K562 (cell line): Measurements from ENCODE around the gene PRKCB. TPM values are rescaled to one million over a fixed set of nuclear protein-coding genes. Genes with fewer than 3 reads are reported as not detected.

Experiments
- EWSR1 ChIP-seq: fragments of 450-650 bp; IDR thresholded peaks from 2 replicates; pipeline ENCODE4 v1.6.1; 2018; ENCODE audit warnings: borderline replicate concordance, mild to moderate bottlenecking, low read depth, moderate library complexity; ENCODE audit not compliant: partially characterized antibody
- HDAC8 ChIP-seq: fragments of 450-650 bp; IDR thresholded peaks from 2 replicates; pipeline ENCODE4 v1.6.1; 2016; ENCODE audit warnings: mild to moderate bottlenecking, missing genetic modification characterization, moderate library complexity, missing compliant biosample characterization
- HEY1 ChIP-seq: fragments of 250-450 bp; sonication (Bioruptor Pico); IDR thresholded peaks from 2 replicates; pipeline ENCODE4 v1.5.0; 2020; ENCODE audit warnings: mild to moderate bottlenecking, moderate library complexity, borderline replicate concordance
- HIVEP1 ChIP-seq: fragments of 250-450 bp; sonication (Bioruptor Pico); IDR thresholded peaks from 2 replicates; pipeline ENCODE4 v1.4.0; 2020; ENCODE audit warnings: mild to moderate bottlenecking
- ILK ChIP-seq: fragments of 450-650 bp; IDR thresholded peaks from 2 replicates; pipeline ENCODE4 v1.6.1; 2016; ENCODE audit warnings: missing genetic modification characterization, low read depth, mild to moderate bottlenecking, missing compliant biosample characterization, moderate library complexity, borderline replicate concordance
- JUNB ChIP-seq: fragments of 450-650 bp; formaldehyde crosslinking; conservative IDR thresholded peaks from 2 replicates; pipeline ENCODE4 v1.4.0; 2020; ENCODE audit warnings: mild to moderate bottlenecking
- KLF6 ChIP-seq: fragments of 250-450 bp; sonication (Bioruptor Pico); IDR thresholded peaks from 2 replicates; pipeline ENCODE4 v1.4.0; 2020; ENCODE audit warnings: mild to moderate bottlenecking, moderate library complexity, borderline replicate concordance
- MEF2D ChIP-seq: conservative IDR thresholded peaks from 2 replicates; pipeline ENCODE4 v1.6.1; 2016; ENCODE audit warnings: low read depth, missing genetic modification characterization, missing compliant biosample characterization
- NR4A1 ChIP-seq, 2 experiments: fragments of 250-450 bp in 1 of 2; fragments of 450-650 bp in 1 of 2; sonication (Bioruptor Pico) in 1 of 2; IDR thresholded peaks; 2 replicates each; pipeline versions ENCODE4 v1.4.0 to v1.6.1; 2016 to 2020; ENCODE audit warnings: mild to moderate bottlenecking in 2 of 2, missing compliant biosample characterization in 1 of 2, missing genetic modification characterization in 1 of 2, moderate library complexity in 1 of 2
- RBFOX2 ChIP-seq: fragments of 200-400 bp; formaldehyde crosslinking; IDR thresholded peaks from 2 replicates; pipeline ENCODE4 v1.6.1; 2017; ENCODE audit warnings: low read depth, mild to moderate bottlenecking, low read length, moderate library complexity
- SIX5 ChIP-seq, 2 experiments: IDR thresholded peaks; 2 replicates each; pipeline ENCODE4 v1.6.1; 2011; ENCODE audit warnings: low read length in 2 of 2, borderline replicate concordance in 1 of 2, low read depth in 1 of 2, mild to moderate bottlenecking in 1 of 2, moderate library complexity in 1 of 2; ENCODE audit not compliant: insufficient read depth in 1 of 2
- SMAD4 ChIP-seq: fragments of 250-450 bp; sonication (Bioruptor Pico); conservative IDR thresholded peaks from 2 replicates; pipeline ENCODE4 v1.8.0; 2021; ENCODE audit warnings: inconsistent platforms, mild to moderate bottlenecking, moderate library complexity
- STAT5A ChIP-seq: IDR thresholded peaks from 2 replicates; pipeline ENCODE4 v1.6.1; 2012; ENCODE audit warnings: low read length, inconsistent platforms, borderline replicate concordance
- ZNF41 ChIP-seq: fragments of 250-450 bp; sonication (Bioruptor Pico); conservative IDR thresholded peaks from 2 replicates; pipeline ENCODE4 v1.4.0; 2020; ENCODE audit warnings: mild to moderate bottlenecking
- ZNF444 ChIP-seq: fragments of 250-450 bp; sonication (Bioruptor Pico); IDR thresholded peaks from 2 replicates; pipeline ENCODE4 v1.4.0; 2020; ENCODE audit warnings: mild to moderate bottlenecking, moderate library complexity
- ZNF561 ChIP-seq: fragments of 450-650 bp; formaldehyde crosslinking; conservative IDR thresholded peaks from 2 replicates; pipeline ENCODE4 v1.4.0; 2020; ENCODE audit warnings: mild to moderate bottlenecking, moderate library complexity
- ZNF584 ChIP-seq: fragments of 200-800 bp; sonication (Bioruptor generic); IDR thresholded peaks from 2 replicates; pipeline ENCODE4 v1.6.1; 2016; ENCODE audit warnings: low read depth, mild to moderate bottlenecking, missing genetic modification characterization, missing compliant biosample characterization
- ZNF644 ChIP-seq: fragments of 200-800 bp; sonication (Bioruptor generic); IDR thresholded peaks from 2 replicates; pipeline ENCODE4 v1.6.1; 2016; ENCODE audit warnings: low read depth, missing genetic modification characterization, missing compliant biosample characterization
- polyA plus RNA-seq, 8 experiments: library from polyadenylated mRNA; depleted of rRNA in 4 of 8; stranded (reverse) in 5 of 8; unstranded in 3 of 8; fragments of >200 nt; fragmentation: Nextera tagmentation in 2 of 8; fragmentation: Illumina TruSeq in 1 of 8; extraction: Ambion mirVana in 2 of 8; extraction: Trizol in 1 of 8; gene quantifications; 2 replicates each; pipeline versions ENCODE4 v1.2.1 to v1.2.3, GENCODE V29; 2011 to 2014; ENCODE audit warnings: inconsistent platforms in 1 of 8, missing spikeins in 1 of 8
- total RNA-seq, 7 experiments: library from RNA; depleted of rRNA in 6 of 7; stranded (reverse); fragments of >200 nt in 6 of 7; fragmentation: Illumina TruSeq in 2 of 7; extraction: Trizol in 2 of 7; gene quantifications; 2 replicates each; pipeline versions ENCODE4 v1.2.1 to v1.2.3, GENCODE V29; 2011 to 2021; ENCODE audit warnings: low replicate concordance in 1 of 7
- TF ChIP-seq, protein P1 (sequence below): fragments of 250-450 bp; sonication (Bioruptor Pico); IDR thresholded peaks from 2 replicates; pipeline ENCODE4 v1.8.0; 2021; ENCODE audit warnings: moderate library complexity, mild to moderate bottlenecking, inconsistent platforms

The PRKCB gene
- total and polyA plus RNA-seq, 9 of the 15 experiments (the other 6 are each of a cell fraction or from before 2014, with no cell fraction given) = 49.9 to 276 (median 148) TPM

DNA sequence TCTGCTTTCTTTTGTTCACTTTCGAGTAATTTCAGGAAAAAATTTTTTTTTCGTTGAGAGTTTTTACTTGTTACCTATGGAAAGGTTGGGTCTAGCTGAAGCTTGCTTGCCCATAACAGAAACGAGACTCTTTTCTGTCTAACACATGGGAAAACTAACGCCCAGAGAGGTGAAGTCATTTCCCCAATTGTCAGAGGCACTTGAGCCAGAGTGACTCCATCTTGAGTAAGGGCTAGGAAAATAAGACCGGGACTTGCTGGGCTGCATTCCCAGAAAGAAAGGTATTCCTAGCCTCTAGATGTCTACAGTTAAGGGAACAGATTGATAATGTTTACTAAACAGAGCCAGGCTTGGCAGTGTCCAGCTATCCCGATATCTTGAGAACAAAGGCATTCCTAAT, 26.8 kb downstream of the PRKCB start (continued):
- no peak for TF ChIP-seq SIX5 (IDR thresholded peaks at IDR 0.05; ENCODE audit: borderline replicate concordance in 1 of 2, insufficient read depth in 1 of 2, low read depth in 1 of 2, low read length in 2 of 2)
- TF ChIP-seq RBFOX2 = no peak
- TF ChIP-seq KLF6 (CRISPR knock-in tag) = peak; percentile 95
- peak; percentile 90 for TF ChIP-seq HIVEP1 (CRISPR knock-in tag)
- no peak for TF ChIP-seq HEY1
- peak; percentile 84 for TF ChIP-seq MEF2D (tag)
- no peak for TF ChIP-seq NR4A1 (CRISPR knock-in tag; IDR thresholded peaks at IDR 0.05)
- TF ChIP-seq NR4A1 (tag; IDR thresholded peaks at IDR 0.05) = peak; percentile 86
- no peak for TF ChIP-seq JUNB (CRISPR knock-in tag)
- peak; percentile 90 for TF ChIP-seq SMAD4 (CRISPR knock-in tag)
- TF ChIP-seq ILK (tag) = 0 out of 2 replicates have a peak, but pooled peaks have one; percentile 68
- TF ChIP-seq ZNF41 (CRISPR knock-in tag) = peak; percentile 83; the same call in 1 of the 2 replicates
- TF ChIP-seq, protein P1, sequence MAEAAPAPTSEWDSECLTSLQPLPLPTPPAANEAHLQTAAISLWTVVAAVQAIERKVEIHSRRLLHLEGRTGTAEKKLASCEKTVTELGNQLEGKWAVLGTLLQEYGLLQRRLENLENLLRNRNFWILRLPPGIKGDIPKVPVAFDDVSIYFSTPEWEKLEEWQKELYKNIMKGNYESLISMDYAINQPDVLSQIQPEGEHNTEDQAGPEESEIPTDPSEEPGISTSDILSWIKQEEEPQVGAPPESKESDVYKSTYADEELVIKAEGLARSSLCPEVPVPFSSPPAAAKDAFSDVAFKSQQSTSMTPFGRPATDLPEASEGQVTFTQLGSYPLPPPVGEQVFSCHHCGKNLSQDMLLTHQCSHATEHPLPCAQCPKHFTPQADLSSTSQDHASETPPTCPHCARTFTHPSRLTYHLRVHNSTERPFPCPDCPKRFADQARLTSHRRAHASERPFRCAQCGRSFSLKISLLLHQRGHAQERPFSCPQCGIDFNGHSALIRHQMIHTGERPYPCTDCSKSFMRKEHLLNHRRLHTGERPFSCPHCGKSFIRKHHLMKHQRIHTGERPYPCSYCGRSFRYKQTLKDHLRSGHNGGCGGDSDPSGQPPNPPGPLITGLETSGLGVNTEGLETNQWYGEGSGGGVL (CRISPR knock-in tag) = 0 out of 2 replicates have a peak, but pooled peaks have one; percentile 38
- peak; percentile 54; the same call in 1 of the 2 replicates for TF ChIP-seq ZNF444 (CRISPR knock-in tag)
- TF ChIP-seq ZNF644 (tag) = peak; percentile 87
- TF ChIP-seq STAT5A = no peak
- TF ChIP-seq EWSR1 = no peak
- peak; percentile 90 for TF ChIP-seq HDAC8
- TF ChIP-seq ZNF561 = 0 out of 2 replicates have a peak, but pooled peaks have one; percentile 26
- peak; percentile 87 for TF ChIP-seq ZNF584
- TF ChIP-seq, all 486 proteins: peak for 87
